ENCODE results near the gene PPIP5K1.

- TF ChIP-seq DEAF1 (CRISPR knock-in tag; IDR thresholded peaks at IDR 0.05) (no peak), SETDB1 (IDR thresholded peaks at IDR 0.05; ENCODE audit: low read length) (no peak)
Measured at GRCh38 chr15:43529587-43530345, 60.2 kb downstream of the PPIP5K1 start.

Measured in K562 (cell line).